GM06990 (cell line): ENCODE measurements around the gene DCAF5.
A peak's percentile ranks its signal among the peaks of the same experiment; 100 is the strongest.

Experiments
- DNase-seq: peaks from one replicate; pipeline ENCODE4 v3.0.0-alpha.2; 2011; ENCODE audit not compliant: insufficient read length; ENCODE audit errors: extremely low read depth
- H3K27me3 ChIP-seq: replicated peaks from 2 replicates; pipeline ENCODE4 v1.6.0; 2011; ENCODE audit warnings: low read length; ENCODE audit not compliant: control insufficient read depth, insufficient read depth
- H3K36me3 ChIP-seq: 2 replicates; pipeline ENCODE4 v1.5.1; 2011; ENCODE audit warnings: low read length; ENCODE audit not compliant: control insufficient read depth, insufficient read depth
- H3K4me3 ChIP-seq: replicated peaks from 2 replicates; pipeline ENCODE4 v1.5.1; 2011; ENCODE audit warnings: low read depth, mild to moderate bottlenecking, control low read depth, low read length
- TF ChIP-seq, protein P1 (sequence below): IDR thresholded peaks from 2 replicates; pipeline ENCODE4 v1.5.1; 2011; ENCODE audit warnings: low read length, control low read depth, mild to moderate bottlenecking, inconsistent platforms; ENCODE audit not compliant: insufficient read depth, poor library complexity, severe bottlenecking

DCAF5 gene

DNA sequence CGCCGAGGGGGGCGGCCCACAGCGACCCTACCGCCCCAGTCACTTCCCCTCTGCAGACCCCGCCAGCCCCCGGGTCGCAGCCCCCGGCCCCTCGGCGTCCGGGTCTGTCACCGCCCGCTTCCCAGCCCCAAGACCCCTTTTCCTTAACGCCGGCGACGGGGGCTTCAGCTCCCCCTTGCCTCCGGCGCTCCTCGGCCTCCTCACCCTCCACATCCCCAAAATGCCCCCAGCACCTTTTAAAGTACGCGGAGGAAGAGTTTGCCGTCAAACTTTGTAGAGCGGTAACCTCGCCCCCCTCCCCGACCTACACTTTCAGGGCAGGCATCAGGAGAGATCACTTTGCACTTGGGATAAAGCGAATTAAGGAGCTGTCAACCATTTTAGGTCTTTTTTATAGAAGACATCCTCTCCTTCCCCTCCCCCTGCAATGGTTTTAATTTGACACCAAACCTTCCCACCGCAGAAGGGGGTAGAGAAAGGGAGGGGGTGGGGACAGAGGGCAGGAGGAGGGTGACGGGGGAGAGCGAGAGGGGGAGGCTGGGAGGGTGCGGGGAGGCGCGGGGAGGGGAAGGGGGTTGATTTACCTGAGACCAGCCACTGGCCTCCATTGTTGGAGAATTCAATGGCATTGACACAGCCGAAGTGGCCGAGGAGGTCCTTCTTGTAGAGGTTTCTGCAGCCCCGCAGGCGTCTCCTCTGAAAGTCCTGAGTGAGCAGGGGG lies 578 bp downstream of the DCAF5 start:
- TF ChIP-seq, protein P1, sequence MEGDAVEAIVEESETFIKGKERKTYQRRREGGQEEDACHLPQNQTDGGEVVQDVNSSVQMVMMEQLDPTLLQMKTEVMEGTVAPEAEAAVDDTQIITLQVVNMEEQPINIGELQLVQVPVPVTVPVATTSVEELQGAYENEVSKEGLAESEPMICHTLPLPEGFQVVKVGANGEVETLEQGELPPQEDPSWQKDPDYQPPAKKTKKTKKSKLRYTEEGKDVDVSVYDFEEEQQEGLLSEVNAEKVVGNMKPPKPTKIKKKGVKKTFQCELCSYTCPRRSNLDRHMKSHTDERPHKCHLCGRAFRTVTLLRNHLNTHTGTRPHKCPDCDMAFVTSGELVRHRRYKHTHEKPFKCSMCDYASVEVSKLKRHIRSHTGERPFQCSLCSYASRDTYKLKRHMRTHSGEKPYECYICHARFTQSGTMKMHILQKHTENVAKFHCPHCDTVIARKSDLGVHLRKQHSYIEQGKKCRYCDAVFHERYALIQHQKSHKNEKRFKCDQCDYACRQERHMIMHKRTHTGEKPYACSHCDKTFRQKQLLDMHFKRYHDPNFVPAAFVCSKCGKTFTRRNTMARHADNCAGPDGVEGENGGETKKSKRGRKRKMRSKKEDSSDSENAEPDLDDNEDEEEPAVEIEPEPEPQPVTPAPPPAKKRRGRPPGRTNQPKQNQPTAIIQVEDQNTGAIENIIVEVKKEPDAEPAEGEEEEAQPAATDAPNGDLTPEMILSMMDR = no peak

GRCh38 chr14:69151458-69152180 lies 1.3 kb downstream of the DCAF5 start:
- H3K27me3 ChIP-seq = no peaks in the 10 kb centered on the region
- DNase-seq = peak; percentile 89
- H3K36me3 ChIP-seq = peaks cover 2% of the 10 kb centered on the region
- H3K4me3 ChIP-seq = peak overlapping the region; percentile 76
- TF ChIP-seq, protein P1 = peak; percentile 46

More for the DNA sequence above, 578 bp downstream of the DCAF5 start:
- H3K36me3 ChIP-seq = peaks cover 2% of the 10 kb centered on the region
- peak overlapping the region; percentile 76 for H3K4me3 ChIP-seq
- no peaks in the 10 kb centered on the region for H3K27me3 ChIP-seq
- no peak for DNase-seq

- no peak for DNase-seq
- H3K4me3 ChIP-seq = no peak overlapping the region
- no peaks in the 10 kb centered on the region for H3K27me3 ChIP-seq
- TF ChIP-seq, protein P1 = no peak
- peaks cover 2% of the 10 kb centered on the region for H3K36me3 ChIP-seq
Measured at GRCh38 chr14:69149461-69150244, 3.3 kb downstream of the DCAF5 start.

DNA sequence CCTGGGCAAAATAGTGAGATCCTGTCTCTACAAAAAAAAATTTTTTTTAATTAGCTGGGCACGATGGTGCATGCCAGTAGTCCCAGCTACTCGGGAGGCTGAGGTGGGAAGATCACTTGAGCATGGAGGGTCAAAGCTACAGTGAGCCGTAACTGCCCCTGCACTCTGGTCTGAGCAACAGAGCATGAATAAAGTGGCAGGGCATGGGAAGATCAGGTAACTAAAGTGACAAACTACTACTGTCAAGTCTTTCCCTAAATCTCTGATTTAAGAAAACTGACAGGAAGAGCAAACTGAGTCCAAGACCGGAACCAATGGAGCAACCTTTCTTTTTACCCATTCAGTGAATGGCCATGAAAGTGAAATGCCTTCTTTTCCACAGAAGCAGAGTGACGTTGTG lies 10.8 kb downstream of the DCAF5 start:
- Histone ChIP-seq H3K36me3 (no peaks in the 10 kb centered on the region; the same call in 1 of the 2 replicates), H3K27me3 (no peaks in the 10 kb centered on the region), H3K4me3 (no peak overlapping the region)
- DNase-seq = no peak
- TF ChIP-seq, protein P1 = no peak

GRCh38 chr14:69141550-69141949 lies 11.4 kb downstream of the DCAF5 start:
- no peak for DNase-seq
- Histone ChIP-seq H3K4me3 (no peak overlapping the region), H3K27me3 (no peaks in the 10 kb centered on the region), H3K36me3 (no peaks in the 10 kb centered on the region; the same call in 1 of the 2 replicates)
- TF ChIP-seq, protein P1 = no peak
